GM23248 (cell line): ENCODE data around the gene ANKFN1.

Source experiments
- EZH2 ChIP-seq: fragments of 200-600 bp; sonication (generic); IDR thresholded peaks from 2 replicates; pipeline ENCODE4 v1.6.1; 2018; ENCODE audit warnings: antibody characterized with exemption, mild to moderate bottlenecking; ENCODE audit not compliant: insufficient read depth, poor library complexity, severe bottlenecking
- EZH2phosphoT487 ChIP-seq: fragments of 200-600 bp; sonication (generic); IDR thresholded peaks from 2 replicates; pipeline ENCODE4 v1.6.1; 2018; ENCODE audit warnings: antibody characterized with exemption, moderate library complexity, mild to moderate bottlenecking, low read depth; ENCODE audit not compliant: insufficient read depth

GRCh38 chr17:56523042-56523441, 369.8 kb downstream of the ANKFN1 start:
- TF ChIP-seq EZH2 (no peak), EZH2phosphoT487 (no peak)
